Thyroid gland (tissue), 4 donors: Measurements from ENCODE around the gene AIF1L. TPM values are rescaled to one million over a fixed set of nuclear protein-coding genes. Genes with fewer than 3 reads are reported as not detected.

Experiments used
- DNase-seq, 2 donors: peaks; one replicate each; pipeline ENCODE4 v3.0.0-alpha.2; 2019
- H3K27ac ChIP-seq, 3 donors: fragments of 200-600 bp; sonication (generic); 1 replicate in 2 of 3; 2 replicates in 1 of 3; pipeline ENCODE4 v1.5.1; 2016 to 2019; ENCODE audit warnings: mild to moderate bottlenecking in 1 of 3, moderate library complexity in 1 of 3
- H3K27me3 ChIP-seq: fragments of 200-600 bp; sonication (generic); one replicate; pipeline ENCODE4 v1.5.1; 2019
- H3K36me3 ChIP-seq, 2 donors: fragments of 200-600 bp; sonication (generic); one replicate each; pipeline ENCODE4 v1.5.1; 2016 to 2019
- H3K4me1 ChIP-seq, 2 donors: fragments of 200-600 bp; sonication (generic); one replicate each; pipeline ENCODE4 v1.5.1; 2017 to 2019
- H3K4me3 ChIP-seq, 3 donors: fragments of 200-600 bp; sonication (generic); replicated peaks in 1 of 3; 1 replicate in 2 of 3; 2 replicates in 1 of 3; pipeline ENCODE4 v1.5.1; 2016; ENCODE audit warnings: mild to moderate bottlenecking in 1 of 3
- H3K9me3 ChIP-seq: fragments of 200-600 bp; sonication (generic); one replicate; pipeline ENCODE4 v1.5.1; 2017
- POLR2A ChIP-seq, 2 donors: fragments of 450-650 bp; IDR thresholded peaks; one replicate each; pipeline ENCODE4 v1.6.1; 2017; ENCODE audit warnings: antibody characterized with exemption in 2 of 2, mild to moderate bottlenecking in 2 of 2, moderate library complexity in 1 of 2
- WGBS, 2 donors: methylation state at CpG; one replicate each; pipeline ENCODE4 v1.1.5; 2017; 5-methylcytosine and 5-hydroxymethylcytosine counted together
- intact Hi-C: fragments of 100-400 bp; cut with DNase I; formaldehyde crosslinking; loops from one replicate; pipeline ENCODE4 v1.15.1; 2023
- total RNA-seq, 4 donors: library from RNA; depleted of rRNA; stranded (reverse); fragments of >200 nt; gene quantifications; one replicate each; pipeline ENCODE4 v1.2.3, GENCODE V29; 2016
- TF ChIP-seq, protein P1 (sequence below), 6 experiments: fragments of 200-600 bp in 3 of 6; fragments of 450-650 bp in 3 of 6; sonication (generic) in 3 of 6; IDR thresholded peaks; one replicate each; pipeline ENCODE4 v1.5.1; 2016 to 2019; ENCODE audit warnings: antibody characterized with exemption in 6 of 6, mild to moderate bottlenecking in 2 of 6, inconsistent platforms in 1 of 6, moderate library complexity in 1 of 6

AIF1L gene
- 100 to 1,000 TPM in 1 of 4 donors, 10 to 100 TPM in 3; 43.0 to 114 (median 87.9) TPM for total RNA-seq

DNA sequence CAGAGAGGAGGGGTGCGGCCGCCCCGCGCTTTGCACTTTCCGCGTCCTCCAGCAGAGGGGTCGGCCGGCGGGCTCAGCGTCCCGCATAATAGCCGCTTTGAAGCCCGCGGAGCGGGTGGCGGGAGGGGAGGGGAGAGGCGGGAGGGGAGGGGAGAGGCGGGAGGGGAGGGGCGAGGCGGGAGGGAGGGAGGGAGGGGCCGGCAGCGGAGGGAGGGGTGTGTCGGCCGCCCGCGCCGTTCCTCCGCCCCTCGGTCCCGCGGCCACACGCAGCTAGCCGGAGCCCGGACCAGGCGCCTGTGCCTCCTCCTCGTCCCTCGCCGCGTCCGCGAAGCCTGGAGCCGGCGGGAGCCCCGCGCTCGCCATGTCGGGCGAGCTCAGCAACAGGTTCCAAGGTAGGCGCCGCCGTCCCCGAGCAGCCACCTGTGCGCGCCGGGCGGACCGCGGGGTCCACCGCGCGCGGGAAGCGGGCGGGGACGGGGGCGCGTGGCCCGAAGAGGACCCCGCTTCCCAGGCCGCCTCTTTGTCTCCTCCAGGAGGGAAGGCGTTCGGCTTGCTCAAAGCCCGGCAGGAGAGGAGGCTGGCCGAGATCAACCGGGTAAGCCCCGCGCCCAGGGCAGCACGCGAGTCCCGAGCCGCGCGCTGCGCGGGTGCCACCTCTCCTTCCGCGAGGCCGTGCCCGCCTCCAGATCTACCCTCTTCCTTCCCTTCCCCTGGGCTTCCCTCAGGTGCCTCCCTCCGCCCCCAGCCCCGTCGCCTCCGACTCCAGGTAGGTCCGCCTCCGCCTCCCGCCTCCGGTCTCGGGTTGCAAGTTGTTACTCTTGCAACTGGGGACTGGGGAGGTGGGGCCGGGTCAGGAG is at the start of gene AIF1L:
TSS of gene AIF1L (plus strand) at position 263 of the 857 bp plus-strand sequence. CDS start at position 362, 99 bp downstream.
- TF ChIP-seq, protein P1, sequence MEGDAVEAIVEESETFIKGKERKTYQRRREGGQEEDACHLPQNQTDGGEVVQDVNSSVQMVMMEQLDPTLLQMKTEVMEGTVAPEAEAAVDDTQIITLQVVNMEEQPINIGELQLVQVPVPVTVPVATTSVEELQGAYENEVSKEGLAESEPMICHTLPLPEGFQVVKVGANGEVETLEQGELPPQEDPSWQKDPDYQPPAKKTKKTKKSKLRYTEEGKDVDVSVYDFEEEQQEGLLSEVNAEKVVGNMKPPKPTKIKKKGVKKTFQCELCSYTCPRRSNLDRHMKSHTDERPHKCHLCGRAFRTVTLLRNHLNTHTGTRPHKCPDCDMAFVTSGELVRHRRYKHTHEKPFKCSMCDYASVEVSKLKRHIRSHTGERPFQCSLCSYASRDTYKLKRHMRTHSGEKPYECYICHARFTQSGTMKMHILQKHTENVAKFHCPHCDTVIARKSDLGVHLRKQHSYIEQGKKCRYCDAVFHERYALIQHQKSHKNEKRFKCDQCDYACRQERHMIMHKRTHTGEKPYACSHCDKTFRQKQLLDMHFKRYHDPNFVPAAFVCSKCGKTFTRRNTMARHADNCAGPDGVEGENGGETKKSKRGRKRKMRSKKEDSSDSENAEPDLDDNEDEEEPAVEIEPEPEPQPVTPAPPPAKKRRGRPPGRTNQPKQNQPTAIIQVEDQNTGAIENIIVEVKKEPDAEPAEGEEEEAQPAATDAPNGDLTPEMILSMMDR (IDR thresholded peaks at IDR 0.05): peak in 1 of 6 experiments; percentile 19
- peak; percentile 14 to 88 for TF ChIP-seq POLR2A (IDR thresholded peaks at IDR 0.05)
- Histone ChIP-seq H3K27ac (peak within 1 kb of the TSS; percentile 94 to 99 (median 95)), H3K4me3 (peak within 1 kb of the TSS; percentile 56 to 84 (median 60)), H3K27me3 (no peaks in the 10 kb centered on the region), H3K36me3 (no peaks in the 10 kb centered on the region), H3K9me3 (no peaks in the 10 kb centered on the region), H3K4me1 (peaks cover 44 to 47% of the 10 kb centered on the region in 2 donors)
- WGBS, 2 donors: 0 to 3% methylated on average over 5 to 19 of the region's 99 CpGs
- peak; percentile 94 to 96 for DNase-seq
- intact Hi-C loops: no loop called here

- DNase-seq: peak; percentile 64 to 67
- H3K4me3 ChIP-seq: no peak overlapping the region
- intact Hi-C loops: loop anchor here (5.0 to 10.0 kb wide), 2 partner anchors 182 to 344 kb away; no protein-coding TSS in a partner anchor
- H3K27ac ChIP-seq: no peak overlapping the region
- 19 to 30% methylated on average over 18 to 29 of the region's 35 CpGs for WGBS, 2 donors
- no peaks in the 10 kb centered on the region for H3K36me3 ChIP-seq
- no peaks in the 10 kb centered on the region for H3K4me1 ChIP-seq
- no peak for TF ChIP-seq POLR2A (IDR thresholded peaks at IDR 0.05)
- TF ChIP-seq, protein P1 (IDR thresholded peaks at IDR 0.05): peak; percentile 70 to 91 (median 81)
- H3K27me3 ChIP-seq: no peaks in the 10 kb centered on the region
- H3K9me3 ChIP-seq: no peaks in the 10 kb centered on the region
Measured at GRCh38 chr9:131046581-131047202, 49.6 kb upstream of the AIF1L start.

DNA sequence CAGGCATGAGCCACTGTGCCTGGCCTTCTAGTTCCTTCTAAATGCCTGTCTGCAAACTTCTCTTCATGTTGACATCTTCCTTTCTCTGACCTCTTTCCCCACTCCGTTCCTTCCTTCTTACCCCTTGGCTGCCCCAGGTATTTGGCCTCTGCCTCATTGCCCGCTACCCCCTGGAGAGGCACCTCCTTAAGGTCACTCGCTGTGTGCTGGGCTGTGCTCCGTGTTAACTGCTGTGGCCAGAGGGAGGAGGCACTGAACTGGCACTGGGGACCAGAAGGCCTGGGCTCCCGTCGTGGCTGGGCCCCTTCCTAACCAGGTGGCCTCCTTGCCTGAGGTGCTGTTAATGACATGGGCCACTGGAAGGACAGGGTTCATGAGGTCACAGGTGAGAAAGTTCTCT is 48.0 kb upstream of the AIF1L start:
- 51% methylated on average over 5 to 6 of the region's 6 CpGs for WGBS, 2 donors
- no peak for DNase-seq
- Histone ChIP-seq H3K4me3 (no peak overlapping the region), H3K36me3 (no peaks in the 10 kb centered on the region), H3K27me3 (no peaks in the 10 kb centered on the region), H3K27ac (no peak overlapping the region), H3K4me1 (no peaks in the 10 kb centered on the region), H3K9me3 (no peaks in the 10 kb centered on the region)
- intact Hi-C loops: loop anchor here (5.0 to 10.0 kb wide), 2 partner anchors 184 to 346 kb away; no protein-coding TSS in a partner anchor
- TF ChIP-seq POLR2A (IDR thresholded peaks at IDR 0.05): no peak
- TF ChIP-seq, protein P1 (IDR thresholded peaks at IDR 0.05): no peak

- Histone ChIP-seq H3K27me3 (no peaks in the 10 kb centered on the region), H3K9me3 (no peaks in the 10 kb centered on the region), H3K4me3 (no peak overlapping the region), H3K36me3 (no peaks in the 10 kb centered on the region), H3K4me1 (no peaks in the 10 kb centered on the region), H3K27ac (no peak overlapping the region)
- intact Hi-C loops: loop anchor here (5.0 to 10.0 kb wide), 2 partner anchors 184 to 347 kb away; no protein-coding TSS in a partner anchor
- TF ChIP-seq POLR2A (IDR thresholded peaks at IDR 0.05): no peak
- TF ChIP-seq, protein P1 (IDR thresholded peaks at IDR 0.05): no peak
- no peak for DNase-seq
- 92 to 95% methylated on average over 5 to 8 of the region's 8 CpGs for WGBS, 2 donors
Measured at GRCh38 chr9:131048820-131049219, 47.5 kb upstream of the AIF1L start.
